IMR-90 (cell line): ENCODE data around the gene CCDC60. TPM values are rescaled to one million over a fixed set of nuclear protein-coding genes. Genes with fewer than 3 reads are reported as not detected.

Experiments used
- ATAC-seq: fragments of 200-7000 bp; cut with Tn5 transposase; 2 replicates; pipeline ENCODE4 v1.9.1; 2020; ENCODE audit warnings: low read depth, mild to moderate bottlenecking, moderate library complexity
- BruUV-seq: library from RNA; stranded (reverse); fragments of 400-500 nt; replicated peaks from 2 replicates; lab custom pipeline; 2021; lab: Mats Ljungman, UMichigan
- CTCF ChIA-PET: fragments of 300-600 bp; formaldehyde crosslinking; extraction: SDS; loops from one replicate; lab custom pipeline; 2021; ENCODE audit warnings: antibody characterized with exemption; lab: Yijun Ruan, JAX
- POLR2A ChIA-PET: fragments of 300-600 bp; sonication (Branson Sonifier 250); formaldehyde crosslinking; loops from one replicate; lab custom pipeline; 2022; ENCODE audit warnings: antibody characterized with exemption; ENCODE audit not compliant: unreplicated experiment; lab: Charles Lee
- DNase-seq: peaks from one replicate; pipeline ENCODE4 v3.0.0; 2013
- H2AFZ ChIP-seq: replicated peaks from 2 replicates; pipeline ENCODE3; 2013; ENCODE audit warnings: low read length, mild to moderate bottlenecking; ENCODE audit not compliant: poor library complexity
- H2AK5ac ChIP-seq: 2 replicates; pipeline ENCODE4 v1.6.1; 2013; ENCODE audit warnings: low read depth, low read length, inconsistent platforms
- H2AK9ac ChIP-seq: replicated peaks from 2 replicates; pipeline ENCODE3; 2013; ENCODE audit warnings: mild to moderate bottlenecking, low read depth, low read length, moderate library complexity; ENCODE audit not compliant: poor library complexity
- H2BK120ac ChIP-seq: 2 replicates; pipeline ENCODE4 v1.6.1; 2013; ENCODE audit warnings: low read depth, low read length, inconsistent platforms
- H2BK15ac ChIP-seq: 3 replicates; pipeline ENCODE4 v1.6.1; 2013; ENCODE audit warnings: low read depth, low read length, inconsistent platforms
- H2BK20ac ChIP-seq: 2 replicates; pipeline ENCODE4 v1.6.1; 2013; ENCODE audit warnings: low read depth, mild to moderate bottlenecking, inconsistent platforms, low read length, moderate library complexity
- H2BK5ac ChIP-seq: 2 replicates; pipeline ENCODE4 v1.6.1; 2013; ENCODE audit warnings: mild to moderate bottlenecking, low read depth, low read length, inconsistent platforms; ENCODE audit not compliant: poor library complexity, severe bottlenecking
- H3K14ac ChIP-seq: replicated peaks from 2 replicates; pipeline ENCODE4 v1.6.1; 2013; ENCODE audit warnings: low read depth, low read length, inconsistent platforms
- H3K18ac ChIP-seq: 2 replicates; pipeline ENCODE4 v1.6.1; 2013; ENCODE audit warnings: low read depth, low read length, control low read depth
- H3K23ac ChIP-seq: 2 replicates; pipeline ENCODE4 v1.6.1; 2013; ENCODE audit warnings: low read depth, low read length, inconsistent platforms
- H3K27ac ChIP-seq: 2 replicates; pipeline ENCODE4 v1.5.1; 2013; ENCODE audit warnings: mild to moderate bottlenecking, control low read depth, low read length; ENCODE audit not compliant: insufficient read depth
- H3K27me3 ChIP-seq: 2 replicates; pipeline ENCODE4 v1.6.1; 2013; ENCODE audit warnings: low read length; ENCODE audit not compliant: control insufficient read depth, insufficient read depth
- H3K36me3 ChIP-seq: 2 replicates; pipeline ENCODE4 v1.6.1; 2013; ENCODE audit warnings: low read length, mixed read lengths; ENCODE audit not compliant: control insufficient read depth, insufficient read depth
- H3K4ac ChIP-seq: 2 replicates; pipeline ENCODE4 v1.6.1; 2013; ENCODE audit warnings: low read depth, low read length, inconsistent platforms
- H3K4me1 ChIP-seq: 2 replicates; pipeline ENCODE4 v1.6.1; 2013; ENCODE audit warnings: low read length, mixed read lengths; ENCODE audit not compliant: control insufficient read depth, insufficient read depth
- H3K4me2 ChIP-seq: 2 replicates; pipeline ENCODE4 v1.6.1; 2013; ENCODE audit warnings: low read depth, mild to moderate bottlenecking, control low read depth, low read length, moderate library complexity
- H3K4me3 ChIP-seq: 2 replicates; pipeline ENCODE4 v1.5.1; 2013; ENCODE audit warnings: low read depth, mild to moderate bottlenecking, control low read depth, low read length, moderate library complexity; ENCODE audit not compliant: insufficient read depth
- H3K56ac ChIP-seq: 2 replicates; pipeline ENCODE4 v1.6.1; 2013; ENCODE audit warnings: low read length, inconsistent platforms; ENCODE audit not compliant: insufficient read depth; ENCODE audit errors: extremely low read depth
- H3K79me1 ChIP-seq, 2 experiments: 2 replicates each; pipeline ENCODE4 v1.6.1; 2013; ENCODE audit warnings: low read length in 2 of 2, inconsistent platforms in 1 of 2, low read depth in 1 of 2
- H3K9ac ChIP-seq: 2 replicates; pipeline ENCODE4 v1.6.1; 2013; ENCODE audit warnings: low read depth, low read length, control low read depth
- H3K9me1 ChIP-seq: 2 replicates; pipeline ENCODE4 v1.6.1; 2013; ENCODE audit warnings: low read length, inconsistent platforms; ENCODE audit not compliant: insufficient read depth
- H3K9me3 ChIP-seq: 2 replicates; pipeline ENCODE4 v1.6.1; 2013; ENCODE audit warnings: low read length; ENCODE audit not compliant: control insufficient read depth, insufficient read depth
- H4K20me1 ChIP-seq: 2 replicates; pipeline ENCODE4 v1.6.1; 2013; ENCODE audit warnings: low read length, inconsistent platforms; ENCODE audit not compliant: insufficient read depth
- H4K5ac ChIP-seq: 2 replicates; pipeline ENCODE4 v1.6.1; 2013; ENCODE audit warnings: mild to moderate bottlenecking, low read depth, low read length, control low read depth
- H4K8ac ChIP-seq, 2 experiments: 2 replicates each; pipeline ENCODE4 v1.6.1; 2013; ENCODE audit warnings: low read depth in 2 of 2, low read length in 2 of 2, control low read depth in 1 of 2, inconsistent platforms in 1 of 2
- H4K91ac ChIP-seq: 2 replicates; pipeline ENCODE4 v1.6.1; 2013; ENCODE audit warnings: low read depth, low read length, inconsistent platforms; ENCODE audit not compliant: insufficient read depth
- BHLHE40 ChIP-seq: fragments of 150-350 bp; IDR thresholded peaks from 2 replicates; pipeline ENCODE4 v1.6.1; 2016; ENCODE audit warnings: mild to moderate bottlenecking, low read depth, low read length
- CEBPB ChIP-seq: IDR thresholded peaks from 2 replicates; pipeline ENCODE4 v1.6.1; 2012; ENCODE audit warnings: low read depth, low read length, improper control_type of control experiment
- CHD1 ChIP-seq: IDR thresholded peaks from 2 replicates; pipeline ENCODE4 v1.6.1; 2012; ENCODE audit warnings: low read depth, low read length, improper control_type of control experiment
- FOS ChIP-seq: fragments of 150-350 bp; IDR thresholded peaks from 2 replicates; pipeline ENCODE4 v1.6.1; 2016; ENCODE audit warnings: low read depth, low read length
- MAFK ChIP-seq: IDR thresholded peaks from 2 replicates; pipeline ENCODE4 v1.6.1; 2012; ENCODE audit warnings: low read depth, low read length, improper control_type of control experiment
- MAZ ChIP-seq: IDR thresholded peaks from 2 replicates; pipeline ENCODE4 v1.6.1; 2012; ENCODE audit warnings: low read depth, mild to moderate bottlenecking, low read length, improper control_type of control experiment, moderate library complexity, borderline replicate concordance
- MXI1 ChIP-seq: IDR thresholded peaks from 2 replicates; pipeline ENCODE4 v1.6.1; 2012; ENCODE audit warnings: low read depth, mild to moderate bottlenecking, low read length, moderate library complexity, borderline replicate concordance
- NFE2L2 ChIP-seq: fragments of 150-350 bp; IDR thresholded peaks from 2 replicates; pipeline ENCODE4 v1.6.1; 2016; ENCODE audit warnings: low read depth, mild to moderate bottlenecking, low read length
- POLR2A ChIP-seq: IDR thresholded peaks from 2 replicates; pipeline ENCODE4 v1.6.1; 2012; ENCODE audit warnings: mild to moderate bottlenecking, low read depth, low read length
- RAD21 ChIP-seq: IDR thresholded peaks from 2 replicates; pipeline ENCODE4 v1.6.1; 2012; ENCODE audit warnings: low read length, improper control_type of control experiment
- RCOR1 ChIP-seq: IDR thresholded peaks from 2 replicates; pipeline ENCODE4 v1.6.1; 2012; ENCODE audit warnings: mild to moderate bottlenecking, low read length, improper control_type of control experiment; ENCODE audit not compliant: insufficient replicate concordance
- RFX5 ChIP-seq: IDR thresholded peaks from 2 replicates; pipeline ENCODE4 v1.8.0; 2012; ENCODE audit warnings: low read depth, mild to moderate bottlenecking, low read length, moderate library complexity
- SMC3 ChIP-seq: fragments of 150-350 bp; IDR thresholded peaks from 2 replicates; pipeline ENCODE4 v1.6.1; 2016; ENCODE audit warnings: low read depth, mild to moderate bottlenecking, antibody characterized with exemption, low read length, moderate library complexity
- WGBS, 2 experiments: methylation state at CpG; one replicate each; pipeline versions ENCODE4 v1.1.5 to v1.1.7; 2013; ENCODE audit warnings: missing lambda C conversion rate in 2 of 2; ENCODE audit not compliant: insufficient read length in 1 of 2; ENCODE audit errors: extremely low coverage in 2 of 2; 5-methylcytosine and 5-hydroxymethylcytosine counted together
- dilution Hi-C: fragments of 300-500 bp; cut with HindIII; formaldehyde crosslinking; loops from one replicate; pipeline ENCODE4 v1.14.3; 2018; ENCODE audit warnings: low sequenced_read_pairs; ENCODE audit not compliant: unreplicated experiment
- in situ Hi-C: fragments of 300-500 bp; cut with MboI; formaldehyde crosslinking; loops from 3 replicates; pipeline ENCODE4 v1.14.3; 2019; ENCODE audit warnings: low sequenced_read_pairs, inconsistent platforms, mixed read lengths
- intact Hi-C: fragments of 100-400 bp; cut with micrococcal nuclease; formaldehyde crosslinking; loops from 2 replicates; pipeline ENCODE4 v1.10.0; 2022
- polyA plus RNA-seq, 3 experiments: library from polyadenylated mRNA; depleted of rRNA; stranded (reverse); fragments of >200 nt; gene quantifications; 2 replicates each; pipeline ENCODE4 v1.2.3, GENCODE V29; 2012; ENCODE audit warnings: low replicate concordance in 1 of 3
- total RNA-seq: library from RNA; depleted of rRNA; stranded (reverse); fragments of >200 nt; gene quantifications from 2 replicates; pipeline ENCODE4 v1.2.3, GENCODE V29; 2012
- TF ChIP-seq, protein P1 (sequence below): fragments of 150-350 bp; IDR thresholded peaks from 2 replicates; pipeline ENCODE4 v1.6.1; 2017; ENCODE audit warnings: mild to moderate bottlenecking, antibody characterized with exemption, low read length, low read depth
- TF ChIP-seq, protein P2 (sequence below): conservative IDR thresholded peaks from 2 replicates; pipeline ENCODE4 v1.5.1; 2012; ENCODE audit warnings: mild to moderate bottlenecking, low read depth, low read length, improper control_type of control experiment
- TF ChIP-seq, protein P3 (sequence below): fragments of 150-350 bp; IDR thresholded peaks from 2 replicates; pipeline ENCODE4 v1.6.1; 2016; ENCODE audit warnings: low read depth, mild to moderate bottlenecking, low read length, moderate library complexity, borderline replicate concordance

The CCDC60 gene
- total and polyA plus RNA-seq, 2 of the 4 experiments (the other 2 are of a cell fraction), result not detected

DNA sequence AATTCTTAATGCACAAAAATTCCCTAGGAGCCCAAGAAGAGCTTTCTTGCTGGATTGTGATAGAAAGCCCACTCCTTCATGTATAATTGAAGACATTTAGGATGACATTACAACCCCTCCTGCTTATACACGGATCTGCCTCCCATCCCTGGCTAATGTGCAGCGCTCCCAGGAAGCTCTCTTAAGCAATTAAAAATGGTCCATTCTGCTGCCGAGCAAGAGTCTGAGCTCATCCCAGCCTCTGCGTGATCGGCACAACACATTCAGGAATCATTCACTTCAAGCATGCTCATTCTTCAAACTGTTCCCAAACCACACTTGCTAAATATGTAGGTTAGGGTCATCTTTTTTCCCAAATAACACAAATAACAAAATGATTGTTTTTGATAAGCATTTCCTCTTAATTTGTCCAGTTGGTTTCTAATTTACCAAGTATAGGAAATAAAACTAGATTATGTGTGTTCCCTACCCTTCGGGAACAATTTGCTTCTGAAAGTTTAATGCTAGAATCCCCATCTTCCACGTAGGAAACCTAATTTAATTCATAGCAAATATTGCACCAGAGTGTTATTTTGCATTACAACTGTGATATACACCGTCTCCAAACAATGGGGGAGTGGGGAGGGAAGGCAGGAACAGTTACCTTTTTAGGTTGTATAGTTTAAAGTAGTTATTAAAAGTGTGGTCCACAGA lies 241.7 kb downstream of the CCDC60 start:
- TF ChIP-seq CEBPB (no peak), RCOR1 (no peak), RAD21 (no peak), BHLHE40 (no peak), RFX5 (no peak), NFE2L2 (no peak), FOS (no peak), MAFK (no peak), MXI1 (no peak), POLR2A (no peak), CHD1 (no peak), MAZ (no peak), SMC3 (no peak)
- TF ChIP-seq, protein P1, sequence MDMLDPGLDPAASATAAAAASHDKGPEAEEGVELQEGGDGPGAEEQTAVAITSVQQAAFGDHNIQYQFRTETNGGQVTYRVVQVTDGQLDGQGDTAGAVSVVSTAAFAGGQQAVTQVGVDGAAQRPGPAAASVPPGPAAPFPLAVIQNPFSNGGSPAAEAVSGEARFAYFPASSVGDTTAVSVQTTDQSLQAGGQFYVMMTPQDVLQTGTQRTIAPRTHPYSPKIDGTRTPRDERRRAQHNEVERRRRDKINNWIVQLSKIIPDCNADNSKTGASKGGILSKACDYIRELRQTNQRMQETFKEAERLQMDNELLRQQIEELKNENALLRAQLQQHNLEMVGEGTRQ, result no peak
- TF ChIP-seq, protein P2, sequence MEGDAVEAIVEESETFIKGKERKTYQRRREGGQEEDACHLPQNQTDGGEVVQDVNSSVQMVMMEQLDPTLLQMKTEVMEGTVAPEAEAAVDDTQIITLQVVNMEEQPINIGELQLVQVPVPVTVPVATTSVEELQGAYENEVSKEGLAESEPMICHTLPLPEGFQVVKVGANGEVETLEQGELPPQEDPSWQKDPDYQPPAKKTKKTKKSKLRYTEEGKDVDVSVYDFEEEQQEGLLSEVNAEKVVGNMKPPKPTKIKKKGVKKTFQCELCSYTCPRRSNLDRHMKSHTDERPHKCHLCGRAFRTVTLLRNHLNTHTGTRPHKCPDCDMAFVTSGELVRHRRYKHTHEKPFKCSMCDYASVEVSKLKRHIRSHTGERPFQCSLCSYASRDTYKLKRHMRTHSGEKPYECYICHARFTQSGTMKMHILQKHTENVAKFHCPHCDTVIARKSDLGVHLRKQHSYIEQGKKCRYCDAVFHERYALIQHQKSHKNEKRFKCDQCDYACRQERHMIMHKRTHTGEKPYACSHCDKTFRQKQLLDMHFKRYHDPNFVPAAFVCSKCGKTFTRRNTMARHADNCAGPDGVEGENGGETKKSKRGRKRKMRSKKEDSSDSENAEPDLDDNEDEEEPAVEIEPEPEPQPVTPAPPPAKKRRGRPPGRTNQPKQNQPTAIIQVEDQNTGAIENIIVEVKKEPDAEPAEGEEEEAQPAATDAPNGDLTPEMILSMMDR, result no peak
- TF ChIP-seq, protein P3, sequence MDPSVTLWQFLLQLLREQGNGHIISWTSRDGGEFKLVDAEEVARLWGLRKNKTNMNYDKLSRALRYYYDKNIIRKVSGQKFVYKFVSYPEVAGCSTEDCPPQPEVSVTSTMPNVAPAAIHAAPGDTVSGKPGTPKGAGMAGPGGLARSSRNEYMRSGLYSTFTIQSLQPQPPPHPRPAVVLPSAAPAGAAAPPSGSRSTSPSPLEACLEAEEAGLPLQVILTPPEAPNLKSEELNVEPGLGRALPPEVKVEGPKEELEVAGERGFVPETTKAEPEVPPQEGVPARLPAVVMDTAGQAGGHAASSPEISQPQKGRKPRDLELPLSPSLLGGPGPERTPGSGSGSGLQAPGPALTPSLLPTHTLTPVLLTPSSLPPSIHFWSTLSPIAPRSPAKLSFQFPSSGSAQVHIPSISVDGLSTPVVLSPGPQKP, result no peak
- Histone ChIP-seq H3K9ac (no peak overlapping the region), H2AK5ac (no peak overlapping the region), H3K4me1 (no peaks in the 10 kb centered on the region), H3K23ac (no peak overlapping the region), H3K27ac (no peak overlapping the region), H4K20me1 (no peaks in the 10 kb centered on the region), H4K91ac (no peak overlapping the region), H3K36me3 (no peaks in the 10 kb centered on the region), H2AFZ (no peak overlapping the region), H2BK15ac (no peak overlapping the region), H2BK5ac (no peak overlapping the region), H3K56ac (no peak overlapping the region), H3K9me1 (no peaks in the 10 kb centered on the region), H4K5ac (no peak overlapping the region), H3K14ac (no peak overlapping the region), H3K4ac (no peak overlapping the region), H4K8ac (no peak overlapping the region), H3K18ac (no peak overlapping the region), H3K9me3 (no peaks in the 10 kb centered on the region), H2BK20ac (no peak overlapping the region), H2BK120ac (no peak overlapping the region), H3K27me3 (no peaks in the 10 kb centered on the region), H3K4me2 (no peak overlapping the region), H3K4me3 (no peak overlapping the region), H3K79me1 (no peaks in the 10 kb centered on the region), H2AK9ac (no peak overlapping the region)
- DNase-seq, result no peak
- ChIA-PET POLR2A (no interaction called here), CTCF (no interaction called here)
- intact Hi-C loops (no loop called here), in situ Hi-C loops (no loop called here), dilution Hi-C loops (no loop called here)
- WGBS, 2 experiments, result 60% methylated on average over 1 of the region's 8 CpGs; no CpG with 5 or more reads in 1 of the 2 experiments
- BruUV-seq, result no TSS peak
- ATAC-seq, result no peak
